Osteocyte (in vitro differentiated cells): ENCODE measurements around the gene GOLGA6C. TPM values are rescaled to one million over a fixed set of nuclear protein-coding genes. Genes with fewer than 3 reads are reported as not detected.
A peak's percentile ranks its signal among the peaks of the same experiment; 100 is the strongest.
"Not testable (repeated sequence)": the region's sequence is repeated elsewhere in the genome, so short reads cannot be mapped to it uniquely, and the experiment has no call there.

ENCODE experiments used
- DNase-seq: peaks from one replicate; pipeline ENCODE4 v3.0.0; 2021; ENCODE audit warnings: mixed read lengths; ENCODE audit not compliant: unreplicated experiment; ENCODE audit errors: extremely low spot score
- H3K27ac Mint-ChIP-seq: one replicate; pipeline ENCODE4 v1.8.0; 2021; ENCODE audit warnings: mild to moderate bottlenecking, mixed read lengths; ENCODE audit not compliant: unreplicated experiment
- H3K27me3 Mint-ChIP-seq: one replicate; pipeline ENCODE4 v1.8.0; 2021; ENCODE audit warnings: mixed read lengths; ENCODE audit not compliant: unreplicated experiment
- H3K36me3 Mint-ChIP-seq: one replicate; pipeline ENCODE4 v1.8.0; 2021; ENCODE audit warnings: mixed read lengths; ENCODE audit not compliant: unreplicated experiment
- H3K4me1 Mint-ChIP-seq: one replicate; pipeline ENCODE4 v1.8.0; 2021; ENCODE audit warnings: mixed read lengths; ENCODE audit not compliant: unreplicated experiment
- H3K4me3 Mint-ChIP-seq: one replicate; pipeline ENCODE4 v1.8.0; 2021; ENCODE audit warnings: mild to moderate bottlenecking, moderate library complexity, mixed read lengths; ENCODE audit not compliant: unreplicated experiment
- H3K9me3 Mint-ChIP-seq: one replicate; pipeline ENCODE4 v1.8.0; 2021; ENCODE audit warnings: mixed read lengths; ENCODE audit not compliant: unreplicated experiment
- CTCF ChIP-seq: fragments of 200-600 bp; sonication (generic); IDR thresholded peaks from 2 replicates; pipeline ENCODE4 v1.5.0; 2021; ENCODE audit warnings: antibody characterized with exemption, mild to moderate bottlenecking, moderate library complexity
- long read RNA-seq: library from polyadenylated mRNA; unstranded; transcript quantifications from one replicate; pipeline ENCODE4 v2.0.0, GENCODE V29; 2021
- total RNA-seq: library from RNA; stranded (reverse); gene quantifications from 2 replicates; pipeline ENCODE4 v1.2.1, GENCODE V29; 2021

The GOLGA6C gene
- not detected in 2 replicates for total RNA-seq
- long read RNA-seq = 0 reads

- H3K27me3 Mint-ChIP-seq, DNase-seq, H3K4me1 Mint-ChIP-seq, H3K27ac Mint-ChIP-seq, H3K4me3 Mint-ChIP-seq, H3K9me3 Mint-ChIP-seq, H3K36me3 Mint-ChIP-seq: not testable (repeated sequence)
These were observed at the start of gene GOLGA6C for GRCh38 chr15:75258034-75258433. GOLGA6C (plus strand) TSS chr15:75258334; CDS start chr15:75258599, 265 bp downstream.

GRCh38 chr15:75208501-75209288 is 49.4 kb upstream of the GOLGA6C start:
- no peak for DNase-seq
- Mint-ChIP-seq H3K27me3 (no peaks in the 10 kb centered on the region), H3K9me3 (no peaks in the 10 kb centered on the region), H3K36me3 (peaks cover 18% of the 10 kb centered on the region), H3K4me1 (peaks cover 28% of the 10 kb centered on the region), H3K4me3 (no peak overlapping the region), H3K27ac (no peak overlapping the region)
- no peak for TF ChIP-seq CTCF

GRCh38 chr15:75209289-75209676 is 48.9 kb upstream of the GOLGA6C start:
- no peaks in the 10 kb centered on the region for H3K27me3 Mint-ChIP-seq
- peaks cover 22% of the 10 kb centered on the region for H3K4me1 Mint-ChIP-seq
- DNase-seq = no peak
- no peaks in the 10 kb centered on the region for H3K9me3 Mint-ChIP-seq
- H3K36me3 Mint-ChIP-seq = peaks cover 18% of the 10 kb centered on the region
- no peak for TF ChIP-seq CTCF
- no peak overlapping the region for H3K27ac Mint-ChIP-seq
- H3K4me3 Mint-ChIP-seq = no peak overlapping the region

GRCh38 chr15:75210811-75211230 is 47.3 kb upstream of the GOLGA6C start:
- H3K27ac Mint-ChIP-seq = peak overlapping the region; percentile 14
- no peak overlapping the region for H3K4me3 Mint-ChIP-seq
- DNase-seq = no peak
- H3K27me3 Mint-ChIP-seq = no peaks in the 10 kb centered on the region
- TF ChIP-seq CTCF = no peak
- peaks cover 18% of the 10 kb centered on the region for H3K36me3 Mint-ChIP-seq
- peaks cover 17% of the 10 kb centered on the region for H3K4me1 Mint-ChIP-seq
- no peaks in the 10 kb centered on the region for H3K9me3 Mint-ChIP-seq

GRCh38 chr15:75211436-75212199 is 46.5 kb upstream of the GOLGA6C start:
- no peaks in the 10 kb centered on the region for H3K9me3 Mint-ChIP-seq

More at GRCh38 chr15:75211436-75212199, 46.5 kb upstream of the GOLGA6C start:
- Mint-ChIP-seq H3K36me3 (peaks cover 16% of the 10 kb centered on the region), H3K4me3 (no peak overlapping the region), H3K4me1 (peaks cover 17% of the 10 kb centered on the region), H3K27me3 (no peaks in the 10 kb centered on the region), H3K27ac (peak overlapping the region; percentile 14)
- DNase-seq = no peak
- TF ChIP-seq CTCF = no peak
